Measurements from ENCODE around the gene HIGD2A. TPM values are rescaled to one million over a fixed set of nuclear protein-coding genes. Genes with fewer than 3 reads are reported as not detected.

The HIGD2A gene
- total and polyA plus RNA-seq, 2 experiments from 2014 or later, result 67.7 to 194 TPM

GRCh38 chr5:176426876-176427275, 38.3 kb downstream of the HIGD2A start:
- ATAC-seq, result no peak
- Mint-ChIP-seq H3K4me1 (no peaks in the 10 kb centered on the region), H3K27me3 (ENCODE audit: insufficient read depth, low read depth, poor library complexity) (no peaks in the 10 kb centered on the region), H3K9me3 (peaks cover 30% of the 10 kb centered on the region), H3K4me3 (no peak overlapping the region), H3K36me3 (ENCODE audit: low read depth) (peaks cover 10% of the 10 kb centered on the region; the same call in 2 of the 3 replicates), H3K27ac (no peak overlapping the region)
- H3K4me2 ChIP-seq, result no peak overlapping the region
- no peaks in the 10 kb centered on the region for H3K36me3 ChIP-seq (ENCODE audit: insufficient read depth)
- H3K79me2 ChIP-seq (replicated peaks; ENCODE audit: insufficient read depth), result no peaks in the 10 kb centered on the region
- no peak overlapping the region for H2AFZ ChIP-seq
- H3K4me1 ChIP-seq (ENCODE audit: insufficient read depth), result no peaks in the 10 kb centered on the region
- H4K20me1 ChIP-seq (replicated peaks; ENCODE audit: insufficient read depth), result no peaks in the 10 kb centered on the region
- no peak overlapping the region for H3K4me3 ChIP-seq
- H3F3A ChIP-seq (replicated peaks; ENCODE audit: low read depth), result no peaks in the 10 kb centered on the region
- 0 out of 2 replicates have a peak, but pooled peaks cover 3% of the 10 kb centered on the region for H3K9me2 ChIP-seq (ENCODE audit: insufficient read depth)
- TF ChIP-seq ZNF331 (CRISPR knock-in tag; IDR thresholded peaks at IDR 0.05; ENCODE audit: low read depth) (no peak), NANOG (IDR thresholded peaks at IDR 0.05; ENCODE audit: borderline replicate concordance) (no peak), EZH2phosphoT487 (IDR thresholded peaks at IDR 0.05; ENCODE audit: unreplicated experiment) (no peak), ZNF114 (CRISPR knock-in tag; IDR thresholded peaks at IDR 0.05) (no peak), POLR2AphosphoS5 (IDR thresholded peaks at IDR 0.05; ENCODE audit: low read depth) (no peak), JUNB (IDR thresholded peaks at IDR 0.05; ENCODE audit: unreplicated experiment) (no peak), EZH2 (IDR thresholded peaks at IDR 0.05; ENCODE audit: low read depth, unreplicated experiment) (no peak), CTCF (conservative IDR thresholded peaks at IDR 0.05; ENCODE audit: low read depth in 2 of 2) (no peak), STAT1 (IDR thresholded peaks at IDR 0.05; ENCODE audit: unreplicated experiment) (no peak), CREB1 (CRISPR knock-in tag; IDR thresholded peaks at IDR 0.05; ENCODE audit: low read depth) (no peak)
- TF ChIP-seq, protein P1, sequence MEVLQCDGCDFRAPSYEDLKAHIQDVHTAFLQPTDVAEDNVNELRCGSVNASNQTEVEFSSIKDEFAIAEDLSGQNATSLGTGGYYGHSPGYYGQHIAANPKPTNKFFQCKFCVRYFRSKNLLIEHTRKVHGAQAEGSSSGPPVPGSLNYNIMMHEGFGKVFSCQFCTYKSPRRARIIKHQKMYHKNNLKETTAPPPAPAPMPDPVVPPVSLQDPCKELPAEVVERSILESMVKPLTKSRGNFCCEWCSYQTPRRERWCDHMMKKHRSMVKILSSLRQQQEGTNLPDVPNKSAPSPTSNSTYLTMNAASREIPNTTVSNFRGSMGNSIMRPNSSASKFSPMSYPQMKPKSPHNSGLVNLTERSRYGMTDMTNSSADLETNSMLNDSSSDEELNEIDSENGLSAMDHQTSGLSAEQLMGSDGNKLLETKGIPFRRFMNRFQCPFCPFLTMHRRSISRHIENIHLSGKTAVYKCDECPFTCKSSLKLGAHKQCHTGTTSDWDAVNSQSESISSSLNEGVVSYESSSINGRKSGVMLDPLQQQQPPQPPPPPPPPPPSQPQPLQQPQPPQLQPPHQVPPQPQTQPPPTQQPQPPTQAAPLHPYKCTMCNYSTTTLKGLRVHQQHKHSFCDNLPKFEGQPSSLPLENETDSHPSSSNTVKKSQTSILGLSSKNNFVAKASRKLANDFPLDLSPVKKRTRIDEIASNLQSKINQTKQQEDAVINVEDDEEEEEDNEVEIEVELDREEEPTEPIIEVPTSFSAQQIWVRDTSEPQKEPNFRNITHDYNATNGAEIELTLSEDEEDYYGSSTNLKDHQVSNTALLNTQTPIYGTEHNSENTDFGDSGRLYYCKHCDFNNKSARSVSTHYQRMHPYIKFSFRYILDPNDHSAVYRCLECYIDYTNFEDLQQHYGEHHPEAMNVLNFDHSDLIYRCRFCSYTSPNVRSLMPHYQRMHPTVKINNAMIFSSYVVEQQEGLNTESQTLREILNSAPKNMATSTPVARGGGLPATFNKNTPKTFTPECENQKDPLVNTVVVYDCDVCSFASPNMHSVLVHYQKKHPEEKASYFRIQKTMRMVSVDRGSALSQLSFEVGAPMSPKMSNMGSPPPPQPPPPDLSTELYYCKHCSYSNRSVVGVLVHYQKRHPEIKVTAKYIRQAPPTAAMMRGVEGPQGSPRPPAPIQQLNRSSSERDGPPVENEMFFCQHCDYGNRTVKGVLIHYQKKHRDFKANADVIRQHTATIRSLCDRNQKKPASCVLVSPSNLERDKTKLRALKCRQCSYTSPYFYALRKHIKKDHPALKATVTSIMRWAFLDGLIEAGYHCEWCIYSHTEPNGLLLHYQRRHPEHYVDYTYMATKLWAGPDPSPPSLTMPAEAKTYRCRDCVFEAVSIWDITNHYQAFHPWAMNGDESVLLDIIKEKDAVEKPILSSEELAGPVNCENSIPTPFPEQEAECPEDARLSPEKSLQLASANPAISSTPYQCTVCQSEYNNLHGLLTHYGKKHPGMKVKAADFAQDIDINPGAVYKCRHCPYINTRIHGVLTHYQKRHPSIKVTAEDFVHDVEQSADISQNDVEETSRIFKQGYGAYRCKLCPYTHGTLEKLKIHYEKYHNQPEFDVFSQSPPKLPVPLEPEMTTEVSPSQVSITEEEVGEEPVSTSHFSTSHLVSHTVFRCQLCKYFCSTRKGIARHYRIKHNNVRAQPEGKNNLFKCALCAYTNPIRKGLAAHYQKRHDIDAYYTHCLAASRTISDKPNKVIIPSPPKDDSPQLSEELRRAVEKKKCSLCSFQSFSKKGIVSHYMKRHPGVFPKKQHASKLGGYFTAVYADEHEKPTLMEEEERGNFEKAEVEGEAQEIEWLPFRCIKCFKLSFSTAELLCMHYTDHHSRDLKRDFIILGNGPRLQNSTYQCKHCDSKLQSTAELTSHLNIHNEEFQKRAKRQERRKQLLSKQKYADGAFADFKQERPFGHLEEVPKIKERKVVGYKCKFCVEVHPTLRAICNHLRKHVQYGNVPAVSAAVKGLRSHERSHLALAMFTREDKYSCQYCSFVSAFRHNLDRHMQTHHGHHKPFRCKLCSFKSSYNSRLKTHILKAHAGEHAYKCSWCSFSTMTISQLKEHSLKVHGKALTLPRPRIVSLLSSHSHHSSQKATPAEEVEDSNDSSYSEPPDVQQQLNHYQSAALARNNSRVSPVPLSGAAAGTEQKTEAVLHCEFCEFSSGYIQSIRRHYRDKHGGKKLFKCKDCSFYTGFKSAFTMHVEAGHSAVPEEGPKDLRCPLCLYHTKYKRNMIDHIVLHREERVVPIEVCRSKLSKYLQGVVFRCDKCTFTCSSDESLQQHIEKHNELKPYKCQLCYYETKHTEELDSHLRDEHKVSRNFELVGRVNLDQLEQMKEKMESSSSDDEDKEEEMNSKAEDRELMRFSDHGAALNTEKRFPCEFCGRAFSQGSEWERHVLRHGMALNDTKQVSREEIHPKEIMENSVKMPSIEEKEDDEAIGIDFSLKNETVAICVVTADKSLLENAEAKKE (CRISPR knock-in tag; IDR thresholded peaks at IDR 0.05), result no peak
- TF ChIP-seq, protein P2, sequence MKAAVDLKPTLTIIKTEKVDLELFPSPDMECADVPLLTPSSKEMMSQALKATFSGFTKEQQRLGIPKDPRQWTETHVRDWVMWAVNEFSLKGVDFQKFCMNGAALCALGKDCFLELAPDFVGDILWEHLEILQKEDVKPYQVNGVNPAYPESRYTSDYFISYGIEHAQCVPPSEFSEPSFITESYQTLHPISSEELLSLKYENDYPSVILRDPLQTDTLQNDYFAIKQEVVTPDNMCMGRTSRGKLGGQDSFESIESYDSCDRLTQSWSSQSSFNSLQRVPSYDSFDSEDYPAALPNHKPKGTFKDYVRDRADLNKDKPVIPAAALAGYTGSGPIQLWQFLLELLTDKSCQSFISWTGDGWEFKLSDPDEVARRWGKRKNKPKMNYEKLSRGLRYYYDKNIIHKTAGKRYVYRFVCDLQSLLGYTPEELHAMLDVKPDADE (IDR thresholded peaks at IDR 0.05), result no peak
- TF ChIP-seq, protein P3, sequence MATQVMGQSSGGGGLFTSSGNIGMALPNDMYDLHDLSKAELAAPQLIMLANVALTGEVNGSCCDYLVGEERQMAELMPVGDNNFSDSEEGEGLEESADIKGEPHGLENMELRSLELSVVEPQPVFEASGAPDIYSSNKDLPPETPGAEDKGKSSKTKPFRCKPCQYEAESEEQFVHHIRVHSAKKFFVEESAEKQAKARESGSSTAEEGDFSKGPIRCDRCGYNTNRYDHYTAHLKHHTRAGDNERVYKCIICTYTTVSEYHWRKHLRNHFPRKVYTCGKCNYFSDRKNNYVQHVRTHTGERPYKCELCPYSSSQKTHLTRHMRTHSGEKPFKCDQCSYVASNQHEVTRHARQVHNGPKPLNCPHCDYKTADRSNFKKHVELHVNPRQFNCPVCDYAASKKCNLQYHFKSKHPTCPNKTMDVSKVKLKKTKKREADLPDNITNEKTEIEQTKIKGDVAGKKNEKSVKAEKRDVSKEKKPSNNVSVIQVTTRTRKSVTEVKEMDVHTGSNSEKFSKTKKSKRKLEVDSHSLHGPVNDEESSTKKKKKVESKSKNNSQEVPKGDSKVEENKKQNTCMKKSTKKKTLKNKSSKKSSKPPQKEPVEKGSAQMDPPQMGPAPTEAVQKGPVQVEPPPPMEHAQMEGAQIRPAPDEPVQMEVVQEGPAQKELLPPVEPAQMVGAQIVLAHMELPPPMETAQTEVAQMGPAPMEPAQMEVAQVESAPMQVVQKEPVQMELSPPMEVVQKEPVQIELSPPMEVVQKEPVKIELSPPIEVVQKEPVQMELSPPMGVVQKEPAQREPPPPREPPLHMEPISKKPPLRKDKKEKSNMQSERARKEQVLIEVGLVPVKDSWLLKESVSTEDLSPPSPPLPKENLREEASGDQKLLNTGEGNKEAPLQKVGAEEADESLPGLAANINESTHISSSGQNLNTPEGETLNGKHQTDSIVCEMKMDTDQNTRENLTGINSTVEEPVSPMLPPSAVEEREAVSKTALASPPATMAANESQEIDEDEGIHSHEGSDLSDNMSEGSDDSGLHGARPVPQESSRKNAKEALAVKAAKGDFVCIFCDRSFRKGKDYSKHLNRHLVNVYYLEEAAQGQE (IDR thresholded peaks at IDR 0.05; ENCODE audit: unreplicated experiment), result no peak
- no peak for DNase-seq (ENCODE audit: low spot score)
- H3K27ac ChIP-seq (ENCODE audit: low read depth), result no peak overlapping the region
- H3K27me3 ChIP-seq (ENCODE audit: insufficient read depth), result no peaks in the 10 kb centered on the region

Measured in GM23338 (cell line).